HT1080 (cell line): ENCODE results near the gene INPP5A. TPM values are rescaled to one million over a fixed set of nuclear protein-coding genes. Genes with fewer than 3 reads are reported as not detected.

Experiments
- DNase-seq: peaks from one replicate; pipeline ENCODE4 v3.0.0-alpha.2; 2015; ENCODE audit warnings: low read depth
- total RNA-seq: library from RNA; depleted of rRNA; stranded (reverse); fragments of >200 nt; shearing (Covaris generic); gene quantifications from 2 replicates; pipeline ENCODE4 v1.2.3, GENCODE V29; 2014

INPP5A gene
- total RNA-seq, 1 experiment from 2014 or later, result 34.4 TPM

GRCh38 chr10:132714986-132715775 is 177.6 kb downstream of the INPP5A start:
- DNase-seq, result no peak

DNA sequence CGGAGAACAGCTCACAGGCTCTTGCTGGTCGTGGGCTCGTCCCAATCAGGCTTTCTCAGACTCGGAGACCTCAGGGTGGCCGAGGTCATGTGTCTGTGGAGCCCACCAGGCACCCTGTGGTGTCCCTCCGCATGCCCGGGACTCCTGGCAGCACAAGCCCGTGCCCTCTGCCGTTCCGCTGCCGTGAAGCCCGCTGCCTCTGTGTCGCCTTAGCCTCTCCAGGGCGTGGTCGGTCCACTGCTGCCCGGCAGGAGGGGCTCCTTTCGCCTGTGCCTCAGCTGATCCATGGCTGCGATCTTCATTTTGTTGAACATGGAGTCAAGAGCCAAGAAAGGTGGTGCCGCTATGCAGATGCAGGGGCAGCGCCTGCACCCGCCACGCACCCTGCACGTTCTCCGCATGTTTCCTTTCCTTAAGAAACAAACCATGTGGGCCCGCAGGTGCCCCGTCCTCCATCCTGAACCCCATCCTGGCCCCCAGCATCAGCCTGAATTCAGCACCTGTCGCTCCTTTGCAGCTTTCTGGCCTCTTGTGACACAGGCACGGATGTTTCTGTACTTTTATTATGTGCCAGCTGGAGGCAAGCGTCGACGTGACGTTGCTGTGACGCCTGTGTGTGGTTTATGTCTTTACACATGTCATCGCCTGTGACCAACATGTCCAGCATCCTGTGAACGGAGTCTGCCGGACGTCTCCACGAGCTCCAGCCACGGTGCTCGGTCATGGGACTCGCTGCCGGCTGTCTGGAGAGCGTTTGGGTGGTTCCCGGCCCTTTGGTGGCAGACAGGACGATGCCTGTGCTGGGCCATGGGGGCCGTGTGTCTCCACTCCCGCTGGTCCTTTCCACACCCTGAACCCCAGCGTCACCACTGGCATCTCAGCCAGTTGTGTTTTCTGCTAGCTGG is 178.4 kb downstream of the INPP5A start:
- DNase-seq, result no peak

GRCh38 chr10:132716691-132717490 is 179.3 kb downstream of the INPP5A start:
- no peak for DNase-seq

DNA sequence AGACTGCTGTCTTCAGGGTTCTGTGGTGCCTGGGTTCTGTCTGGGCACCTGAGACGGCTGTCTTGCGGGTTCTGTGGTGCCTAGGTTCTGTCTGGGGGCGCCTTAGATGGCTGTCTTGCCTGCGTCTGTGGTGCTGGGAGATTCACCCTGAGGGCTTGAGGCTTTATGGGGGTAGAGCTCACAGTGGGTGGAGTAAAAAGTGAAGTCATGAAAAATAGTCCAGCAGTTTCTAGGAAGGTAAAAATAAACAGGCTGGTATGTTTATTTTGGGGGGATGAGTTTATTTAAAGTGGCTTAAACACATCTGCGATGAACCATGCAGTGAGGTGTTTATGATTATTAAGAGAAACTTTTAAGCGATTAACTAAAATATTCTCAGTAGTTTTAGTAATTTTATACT is 184.1 kb downstream of the INPP5A start:
- no peak for DNase-seq

DNA sequence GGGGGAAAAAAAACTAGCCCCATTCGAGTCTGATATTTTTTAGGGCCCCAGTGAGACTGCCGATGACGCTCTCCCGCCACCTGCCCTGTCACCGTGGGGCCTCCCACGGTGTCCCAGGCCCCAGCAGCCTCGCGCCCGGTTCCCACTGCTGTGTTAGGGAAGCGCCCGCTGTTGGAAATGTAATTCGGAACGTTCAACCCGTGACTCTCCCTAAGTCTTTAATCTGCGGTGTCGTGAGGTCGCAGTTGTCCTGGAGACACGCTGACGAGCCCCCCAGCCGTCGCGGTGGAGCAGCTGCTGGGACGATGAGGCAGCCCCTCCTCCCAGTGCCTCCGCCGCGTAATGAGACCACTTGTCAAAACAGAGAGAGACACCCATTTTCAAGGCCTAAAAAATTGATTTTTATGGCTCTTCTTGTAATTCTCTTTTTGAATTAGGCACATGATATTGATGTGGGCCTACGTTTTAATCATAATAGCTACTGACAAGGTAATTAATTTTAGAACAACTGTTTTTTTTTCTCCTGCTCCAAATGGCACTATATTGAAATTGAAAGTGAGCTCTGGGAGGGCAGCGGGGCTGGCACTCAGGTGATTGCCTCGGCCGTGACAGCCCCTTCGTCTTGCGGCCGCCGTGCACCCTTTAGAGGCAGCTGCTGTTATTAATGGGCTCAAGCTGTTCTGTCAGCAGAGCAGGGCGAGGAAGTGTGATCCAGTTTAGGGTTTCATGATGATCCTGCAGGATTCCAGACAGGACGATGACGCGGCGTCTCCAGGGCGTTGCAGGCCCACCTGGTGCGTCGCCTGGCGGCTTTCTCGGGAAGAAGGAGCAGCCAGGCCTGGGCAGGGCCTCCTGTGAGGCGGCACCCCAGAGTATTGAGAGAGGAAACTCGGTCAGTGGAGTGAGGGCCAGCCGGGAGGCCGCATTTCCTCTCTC is 185.1 kb downstream of the INPP5A start:
- DNase-seq, result no peak

GRCh38 chr10:132723330-132723970 is 185.9 kb downstream of the INPP5A start:
- no peak for DNase-seq

DNA sequence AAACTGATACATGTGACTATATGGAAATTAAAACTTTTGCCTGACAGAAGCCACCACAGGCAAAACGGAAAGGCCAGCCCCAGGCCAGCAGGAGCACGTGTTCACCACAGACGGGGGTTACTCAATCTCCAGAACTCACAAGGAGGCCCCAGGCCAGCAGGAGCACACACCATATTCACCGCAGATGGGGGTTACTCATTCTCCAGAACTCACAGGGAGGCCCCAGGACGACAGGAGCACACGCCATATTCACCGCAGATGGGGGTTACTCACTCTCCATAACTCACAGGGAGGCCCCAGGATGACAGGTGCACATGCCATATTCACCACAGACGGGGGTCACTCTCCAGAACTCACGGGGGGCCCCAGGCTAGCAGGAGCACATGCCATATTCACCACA is 186.9 kb downstream of the INPP5A start:
- DNase-seq, result no peak

GRCh38 chr10:132725202-132725601 is 187.6 kb downstream of the INPP5A start:
- DNase-seq, result no peak

DNA sequence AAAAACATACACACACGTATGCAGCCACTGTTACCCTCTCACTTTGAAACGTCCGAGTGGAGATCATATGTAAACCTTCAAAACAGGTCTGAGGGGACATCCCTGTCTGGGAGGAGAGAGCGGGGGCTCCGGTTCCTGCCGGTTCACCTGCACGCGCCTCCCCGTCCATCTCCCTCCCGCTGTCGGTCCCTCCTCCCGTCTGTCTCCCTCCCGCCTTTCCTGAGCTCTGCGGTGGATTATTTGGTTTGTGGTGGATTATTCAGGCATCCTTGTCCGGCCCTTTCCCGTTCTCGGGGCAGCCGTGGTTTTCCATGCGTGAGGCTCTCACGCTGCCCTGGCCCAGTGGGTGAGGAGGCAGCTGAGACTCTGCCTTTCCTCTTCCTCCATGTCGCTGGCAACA is 188.6 kb downstream of the INPP5A start:
- DNase-seq, result no peak

- no peak for DNase-seq
Observed at GRCh38 chr10:132726951-132727350, 189.4 kb downstream of the INPP5A start.

- DNase-seq, result no peak
Observed at GRCh38 chr10:132727411-132727810, 189.8 kb downstream of the INPP5A start.

DNA sequence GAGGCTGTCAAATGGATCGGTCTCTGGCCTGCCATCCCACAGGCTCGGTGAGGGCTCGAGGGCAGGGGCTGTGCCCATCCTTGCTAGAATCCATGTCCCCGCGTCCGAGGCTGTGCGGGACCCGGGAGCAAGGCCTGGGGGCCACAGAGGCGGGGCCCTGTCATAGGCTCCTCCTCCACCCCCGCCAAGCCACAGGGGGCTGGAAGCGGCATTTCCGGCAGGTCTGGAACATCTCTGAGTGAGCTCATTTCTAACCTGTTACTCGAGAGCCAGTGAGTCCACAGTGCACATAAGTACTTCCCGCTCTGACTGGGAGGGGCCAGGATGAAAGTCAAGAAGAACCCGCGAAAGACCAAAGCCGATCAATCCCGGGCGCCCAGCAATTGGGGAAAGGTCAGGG is 190.7 kb downstream of the INPP5A start:
- DNase-seq, result no peak

DNA sequence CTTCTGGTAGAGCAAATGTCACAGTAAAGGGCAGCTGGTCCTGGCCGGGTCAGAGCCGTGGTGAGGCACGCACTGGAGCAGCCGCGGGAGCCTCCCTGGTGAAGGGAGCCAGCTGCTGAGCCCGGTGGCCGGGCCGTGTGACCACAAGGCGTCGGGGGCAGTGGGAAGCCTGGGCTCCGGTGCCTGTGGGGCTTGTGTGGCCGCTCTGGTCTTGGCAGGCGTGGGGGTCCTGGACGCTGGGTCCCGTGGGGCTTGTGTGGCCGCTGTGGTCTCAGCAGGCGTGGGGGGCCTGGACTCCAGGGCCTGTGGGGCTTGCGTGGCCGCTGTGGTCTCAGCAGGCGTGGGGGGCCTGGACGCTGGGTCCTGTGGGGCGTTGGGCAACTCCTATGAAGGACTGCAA is 191.2 kb downstream of the INPP5A start:
- no peak for DNase-seq

DNA sequence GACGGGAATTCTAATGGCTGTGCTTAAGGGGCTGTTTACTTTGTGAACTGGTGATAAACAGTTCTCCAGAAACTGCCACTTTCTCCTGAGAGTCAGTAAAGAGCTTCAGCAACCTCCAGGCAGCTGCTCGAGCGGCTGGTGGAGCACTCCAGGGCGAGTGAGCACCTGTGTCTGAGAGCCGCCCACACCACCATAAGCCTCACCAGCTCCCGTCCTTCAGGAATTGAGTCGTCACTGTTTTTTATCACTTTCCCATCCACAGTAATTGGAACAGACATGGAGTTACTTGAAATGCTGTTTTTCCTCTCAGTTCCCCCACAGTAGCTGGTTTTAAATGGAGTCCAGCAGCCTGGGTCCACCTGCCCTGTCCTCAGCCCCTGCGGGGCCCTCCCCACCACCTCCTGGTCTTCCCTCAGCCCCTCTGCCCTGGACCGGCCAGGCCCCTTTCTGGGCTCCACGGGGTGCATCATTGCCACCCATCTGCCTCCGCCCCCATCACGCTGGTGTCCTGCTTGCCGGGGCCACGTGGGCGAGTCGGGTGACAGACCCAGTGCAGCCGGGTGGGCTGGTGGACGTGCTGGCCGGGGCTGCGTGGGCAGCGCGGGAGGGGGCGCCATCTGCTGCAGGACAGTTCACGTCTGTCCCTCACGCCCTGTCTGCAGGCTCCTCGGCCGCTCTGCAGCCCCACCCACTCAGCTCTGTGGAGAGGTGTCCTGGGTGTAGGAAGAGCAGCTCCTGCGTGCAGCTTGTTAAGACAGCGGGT is 192.4 kb downstream of the INPP5A start:
- no peak for DNase-seq

- DNase-seq, result no peak
Observed at GRCh38 chr10:132730573-132730953, 193.0 kb downstream of the INPP5A start.

DNA sequence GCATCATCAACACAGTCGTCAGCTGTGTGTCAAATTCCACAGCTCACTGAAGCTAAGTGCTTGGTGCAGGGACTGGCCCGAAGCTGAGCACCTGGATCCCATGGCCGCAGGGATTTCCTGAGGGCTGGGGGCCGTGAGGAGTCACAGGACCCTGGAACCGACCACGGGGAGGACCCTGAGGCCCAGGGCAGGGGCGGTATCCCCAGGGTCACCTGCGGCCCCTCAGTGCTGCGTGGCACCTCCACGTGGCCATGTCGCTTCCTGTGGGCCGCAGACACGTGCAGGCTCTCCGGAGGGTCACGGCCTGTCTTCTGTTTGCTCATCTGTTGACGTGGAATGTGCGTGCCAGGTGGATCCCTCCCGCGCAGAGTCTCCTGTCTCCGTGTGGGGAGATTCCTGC is 194.9 kb downstream of the INPP5A start:
- no peak for DNase-seq

DNA sequence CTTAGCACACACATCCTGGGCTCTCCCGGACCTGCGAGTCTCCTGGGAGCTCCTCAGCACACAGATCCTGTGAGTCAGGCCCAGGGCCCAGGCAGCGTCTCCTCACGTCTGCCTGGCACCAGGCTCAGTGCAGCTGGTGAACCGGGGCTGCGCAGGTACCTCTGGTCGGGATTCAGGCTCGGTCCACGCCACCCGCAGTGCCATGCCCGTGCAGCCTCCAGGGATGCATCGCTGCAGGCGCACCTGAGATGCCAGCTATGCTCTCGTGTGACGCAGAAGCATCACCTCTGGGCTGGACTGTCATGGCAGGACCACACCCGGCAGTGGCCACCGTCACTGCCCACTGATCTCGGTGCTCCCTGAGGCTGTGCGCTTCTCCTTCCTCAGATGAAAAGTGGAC is 196.3 kb downstream of the INPP5A start:
- DNase-seq, result no peak

DNA sequence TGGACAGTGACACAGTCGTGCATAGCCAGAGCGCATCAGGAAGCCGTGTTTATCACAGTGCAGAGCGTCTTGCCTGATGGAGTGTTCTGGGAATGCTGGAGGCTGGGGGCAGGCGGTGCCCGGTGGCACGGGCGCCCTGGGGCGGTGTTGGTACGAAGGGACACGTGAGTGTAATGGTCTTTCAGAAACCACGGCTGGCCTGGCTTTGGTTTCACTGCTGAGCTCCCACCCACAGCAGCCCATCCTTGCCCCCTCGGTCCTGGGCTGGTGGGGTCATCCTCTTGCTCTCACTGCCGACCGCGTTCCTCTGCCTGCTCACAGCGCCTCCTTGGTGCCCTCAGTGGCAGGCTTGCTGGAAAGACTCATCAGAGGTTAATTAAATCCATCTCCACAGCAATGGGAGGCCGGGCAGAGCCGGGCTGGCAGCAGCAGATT is 197.8 kb downstream of the INPP5A start:
- DNase-seq, result no peak

- no peak for DNase-seq
Observed at GRCh38 chr10:132735923-132736391, 198.4 kb downstream of the INPP5A start.
